Smooth muscle cell of bladder (primary cell): ENCODE results near the gene FEV. TPM values are rescaled to one million over a fixed set of nuclear protein-coding genes. Genes with fewer than 3 reads are reported as not detected.

Experiments
- total RNA-seq: library from RNA; depleted of rRNA; stranded (reverse); fragments of >200 nt; gene quantifications from 2 replicates; pipeline ENCODE4 v1.2.3, GENCODE V29; 2014

Gene FEV
- total RNA-seq, result not detected in 2 replicates

GRCh38 chr2:218985021-218985324, at the start of gene FEV:
Gene FEV (minus strand): TSS chr2:218985184. CDS start chr2:218985075, 109 bp downstream.

GRCh38 chr2:218993345-218994315, 8.6 kb upstream of the FEV start, which contains the start of gene CRYBA2:
Gene CRYBA2 (minus strand): TSS chr2:218993422. CDS start chr2:218993176, 246 bp downstream.

GRCh38 chr2:218959141-218959731, 25.7 kb downstream of the FEV start, which contains the start of gene CDK5R2:
Gene CDK5R2 (plus strand): TSS chr2:218959666. CDS start chr2:218959821, 155 bp downstream.

Other genes starting within 250 kb of the FEV start
- gene CYP27A1, start 203.0 kb downstream of the FEV start, total RNA-seq, result 17.1 and 19.9 TPM in 2 replicates
- not detected in 2 replicates for gene PRKAG3, start 153.4 kb downstream of the FEV start, total RNA-seq
- gene WNT6, start 125.4 kb downstream of the FEV start, total RNA-seq, result not detected in 2 replicates
- not detected in 2 replicates for gene WNT10A, start 104.3 kb downstream of the FEV start, total RNA-seq
- under 0.01 TPM in 1 of 2 replicates, not detected in the other for gene CDK5R2, start 25.5 kb downstream of the FEV start, total RNA-seq
- not detected in 2 replicates for gene CRYBA2, start 8.2 kb upstream of the FEV start, total RNA-seq
- gene CFAP65, start 56.3 kb upstream of the FEV start, total RNA-seq, result not detected in 2 replicates
- not detected in 2 replicates for gene IHH, start 75.7 kb upstream of the FEV start, total RNA-seq
- 12.5 and 14.5 TPM in 2 replicates for gene NHEJ1, start 175.6 kb upstream of the FEV start, total RNA-seq
- 0.57 and 2.4 TPM in 2 replicates for gene SLC23A3, start 184.8 kb upstream of the FEV start, total RNA-seq
- 20.1 and 25.6 TPM in 2 replicates for gene CNPPD1, start 191.7 kb upstream of the FEV start, total RNA-seq
- gene RETREG2, start 193.1 kb upstream of the FEV start, total RNA-seq, result 52.1 and 91.3 TPM in 2 replicates
- gene ZFAND2B, start 221.6 kb upstream of the FEV start, total RNA-seq, result 18.6 and 19.0 TPM in 2 replicates
- 32.1 and 67.8 TPM in 2 replicates for gene ABCB6, start 233.8 kb upstream of the FEV start, total RNA-seq
- gene ATG9A, start 244.5 kb upstream of the FEV start, total RNA-seq, result 31.1 and 43.0 TPM in 2 replicates
- gene ANKZF1, start 244.6 kb upstream of the FEV start, total RNA-seq, result 19.8 and 33.8 TPM in 2 replicates